BLaER1 (cell line): ENCODE measurements around the gene CPSF4.

Experiments
- H3K27ac ChIP-seq: shearing (Covaris generic); formaldehyde crosslinking; 2 replicates; pipeline ENCODE4 v1.8.1; 2022
- H3K27me3 ChIP-seq: shearing (Covaris generic); formaldehyde crosslinking; 2 replicates; pipeline ENCODE4 v1.8.1; 2022
- H3K36me3 ChIP-seq: shearing (Covaris generic); formaldehyde crosslinking; 2 replicates; pipeline ENCODE4 v1.8.1; 2022
- H3K4me1 ChIP-seq: shearing (Covaris generic); formaldehyde crosslinking; 2 replicates; pipeline ENCODE4 v1.8.1; 2022
- H3K4me2 ChIP-seq: shearing (Covaris generic); formaldehyde crosslinking; 2 replicates; pipeline ENCODE4 v1.8.1; 2022
- H3K4me3 ChIP-seq: shearing (Covaris generic); formaldehyde crosslinking; 2 replicates; pipeline ENCODE4 v1.8.1; 2022
- H3K9ac ChIP-seq: shearing (Covaris generic); formaldehyde crosslinking; 2 replicates; pipeline ENCODE4 v1.8.1; 2022
- H3K9me3 ChIP-seq: shearing (Covaris generic); formaldehyde crosslinking; 2 replicates; pipeline ENCODE4 v1.8.1; 2022
- H4K20me1 ChIP-seq: shearing (Covaris generic); formaldehyde crosslinking; 2 replicates; pipeline ENCODE4 v1.8.1; 2022
- Cebpa-rat ChIP-seq: shearing (Covaris generic); IDR thresholded peaks from 2 replicates; pipeline ENCODE4 v1.8.1; 2022

Gene CPSF4

GRCh38 chr7:99457650-99458493, 19.1 kb downstream of the CPSF4 start:
- Histone ChIP-seq H3K4me1 (peaks cover 13% of the 10 kb centered on the region), H3K9ac (peak overlapping the region; percentile 45; the same call in 1 of the 2 replicates), H3K4me3 (no peak overlapping the region), H3K9me3 (no peaks in the 10 kb centered on the region), H3K27me3 (no peaks in the 10 kb centered on the region), H3K27ac (no peak overlapping the region), H3K4me2 (no peak overlapping the region), H3K36me3 (peaks cover 100% of the 10 kb centered on the region), H4K20me1 (peaks cover 100% of the 10 kb centered on the region)
- TF ChIP-seq Cebpa-rat, result no peak

DNA sequence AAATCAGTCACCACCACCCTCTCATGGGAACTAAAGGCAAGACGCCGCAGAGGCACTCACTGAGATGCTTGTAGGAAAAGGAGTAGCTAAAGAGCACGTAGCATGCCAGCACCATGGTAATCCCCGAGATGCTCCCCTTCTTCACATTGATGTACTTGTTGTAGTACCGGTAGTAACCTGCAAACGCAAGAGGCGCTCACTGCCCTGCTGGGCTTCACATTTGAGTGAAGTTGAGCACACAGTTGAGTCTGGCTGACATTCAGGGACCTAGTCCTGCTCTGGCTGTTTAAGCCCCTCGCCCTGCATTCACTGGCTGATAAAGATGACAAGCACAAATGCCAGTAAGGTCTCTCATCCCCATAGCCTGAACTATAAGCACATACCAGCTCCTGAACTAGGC, 20.3 kb downstream of the CPSF4 start:
- Histone ChIP-seq H4K20me1 (peaks cover 99% of the 10 kb centered on the region), H3K9ac (no peak overlapping the region), H3K4me3 (no peak overlapping the region), H3K4me2 (no peak overlapping the region), H3K4me1 (peaks cover 25% of the 10 kb centered on the region), H3K36me3 (peaks cover 100% of the 10 kb centered on the region), H3K27me3 (no peaks in the 10 kb centered on the region), H3K9me3 (no peaks in the 10 kb centered on the region), H3K27ac (no peak overlapping the region)
- no peak for TF ChIP-seq Cebpa-rat

DNA sequence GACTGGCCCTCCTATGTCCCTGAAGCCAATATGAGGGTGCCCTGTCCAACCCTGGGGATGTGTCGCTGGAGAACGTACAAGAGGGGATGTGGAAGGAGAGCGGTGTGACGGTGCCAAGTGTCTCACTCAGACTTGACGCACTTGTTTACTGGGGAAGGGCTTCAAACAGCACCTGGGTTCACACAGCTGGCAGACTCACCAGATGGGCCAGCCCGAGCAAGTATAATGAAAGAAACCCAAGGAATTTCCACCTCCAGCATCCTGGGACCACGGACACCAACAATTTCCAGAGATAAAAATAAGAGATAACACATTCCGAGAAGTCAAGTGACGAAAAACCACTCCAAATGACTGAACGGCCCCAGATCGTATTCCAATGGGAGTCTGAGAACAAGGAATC, 21.9 kb downstream of the CPSF4 start:
- H3K4me1 ChIP-seq, result peaks cover 39% of the 10 kb centered on the region
- peaks cover 91% of the 10 kb centered on the region for H3K36me3 ChIP-seq
- H3K4me2 ChIP-seq, result no peak overlapping the region
- no peaks in the 10 kb centered on the region for H3K9me3 ChIP-seq
- TF ChIP-seq Cebpa-rat, result no peak
- no peak overlapping the region for H3K9ac ChIP-seq
- H3K27ac ChIP-seq, result no peak overlapping the region
- H4K20me1 ChIP-seq, result peaks cover 84% of the 10 kb centered on the region
- H3K27me3 ChIP-seq, result no peaks in the 10 kb centered on the region
- no peak overlapping the region for H3K4me3 ChIP-seq

DNA sequence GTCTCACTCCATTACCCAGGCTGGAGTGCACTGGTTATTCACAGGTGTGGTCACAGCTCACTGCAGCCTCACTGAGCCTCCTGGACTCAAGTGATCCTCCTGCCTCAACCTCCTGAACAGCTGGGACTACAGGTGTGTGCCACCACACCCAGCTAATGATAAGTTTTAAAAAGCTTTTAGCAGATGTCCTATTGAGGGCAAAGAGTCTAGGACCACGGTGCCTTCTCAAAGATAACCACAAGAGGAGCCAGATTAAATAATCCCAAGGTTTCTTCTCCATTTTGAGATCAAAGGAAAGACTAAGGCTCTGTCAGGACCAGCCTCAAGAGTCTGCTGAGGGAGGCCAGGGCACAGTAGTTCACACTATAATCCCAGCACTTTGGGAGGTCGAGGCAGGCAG, 22.5 kb downstream of the CPSF4 start:
- peaks cover 85% of the 10 kb centered on the region for H3K36me3 ChIP-seq
- peaks cover 40% of the 10 kb centered on the region for H3K4me1 ChIP-seq
- H3K4me2 ChIP-seq, result no peak overlapping the region
- no peak overlapping the region for H3K4me3 ChIP-seq
- H3K27ac ChIP-seq, result no peak overlapping the region
- H4K20me1 ChIP-seq, result peaks cover 78% of the 10 kb centered on the region
- no peak overlapping the region for H3K9ac ChIP-seq
- H3K27me3 ChIP-seq, result no peaks in the 10 kb centered on the region
- TF ChIP-seq Cebpa-rat, result no peak
- no peaks in the 10 kb centered on the region for H3K9me3 ChIP-seq

GRCh38 chr7:99465421-99465768, 26.7 kb downstream of the CPSF4 start:
- H3K9ac ChIP-seq, result peak overlapping the region; percentile 96
- H3K27ac ChIP-seq, result peak overlapping the region; percentile 93
- peaks cover 36% of the 10 kb centered on the region for H4K20me1 ChIP-seq
- no peak for TF ChIP-seq Cebpa-rat
- H3K36me3 ChIP-seq, result peaks cover 44% of the 10 kb centered on the region
- H3K4me3 ChIP-seq, result peak overlapping the region; percentile 91
- H3K4me2 ChIP-seq, result peak overlapping the region; percentile 84
- no peaks in the 10 kb centered on the region for H3K27me3 ChIP-seq
- peaks cover 39% of the 10 kb centered on the region for H3K4me1 ChIP-seq
- H3K9me3 ChIP-seq, result no peaks in the 10 kb centered on the region

DNA sequence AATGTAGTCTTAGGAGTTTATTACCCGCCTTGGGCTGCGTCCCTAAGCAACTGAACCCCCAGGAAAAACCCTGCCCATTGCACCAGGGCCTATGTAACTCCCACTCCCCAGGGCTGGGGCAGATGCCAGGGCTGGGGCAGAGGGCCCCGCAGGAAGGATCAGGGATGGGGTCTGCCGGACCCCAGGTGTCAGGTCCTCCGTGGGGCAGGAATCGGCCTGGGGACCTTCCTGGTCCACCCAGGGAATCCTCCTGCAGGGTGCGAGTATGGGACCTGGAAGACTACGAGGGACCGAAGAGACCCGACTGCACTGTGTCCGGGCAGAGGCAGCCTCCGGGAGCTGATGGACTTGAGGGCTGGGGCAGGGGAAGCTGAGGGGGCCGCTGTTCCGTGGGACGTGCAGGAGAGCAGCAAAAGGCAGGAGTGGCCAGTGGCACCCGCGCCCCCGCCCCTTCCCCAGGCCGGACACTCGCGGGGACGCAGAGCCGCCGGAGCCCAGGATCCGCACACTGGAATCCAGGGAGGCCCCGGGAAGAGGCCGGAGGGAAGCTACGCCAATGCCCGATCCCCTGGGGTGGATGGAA, 29.7 kb downstream of the CPSF4 start:
- Histone ChIP-seq H3K9me3 (no peaks in the 10 kb centered on the region), H3K4me3 (no peak overlapping the region), H3K27me3 (no peaks in the 10 kb centered on the region), H3K36me3 (peaks cover 13% of the 10 kb centered on the region), H3K4me1 (peaks cover 33% of the 10 kb centered on the region), H3K27ac (no peak overlapping the region), H3K9ac (no peak overlapping the region), H3K4me2 (no peak overlapping the region), H4K20me1 (peaks cover 6% of the 10 kb centered on the region)
- no peak for TF ChIP-seq Cebpa-rat

DNA sequence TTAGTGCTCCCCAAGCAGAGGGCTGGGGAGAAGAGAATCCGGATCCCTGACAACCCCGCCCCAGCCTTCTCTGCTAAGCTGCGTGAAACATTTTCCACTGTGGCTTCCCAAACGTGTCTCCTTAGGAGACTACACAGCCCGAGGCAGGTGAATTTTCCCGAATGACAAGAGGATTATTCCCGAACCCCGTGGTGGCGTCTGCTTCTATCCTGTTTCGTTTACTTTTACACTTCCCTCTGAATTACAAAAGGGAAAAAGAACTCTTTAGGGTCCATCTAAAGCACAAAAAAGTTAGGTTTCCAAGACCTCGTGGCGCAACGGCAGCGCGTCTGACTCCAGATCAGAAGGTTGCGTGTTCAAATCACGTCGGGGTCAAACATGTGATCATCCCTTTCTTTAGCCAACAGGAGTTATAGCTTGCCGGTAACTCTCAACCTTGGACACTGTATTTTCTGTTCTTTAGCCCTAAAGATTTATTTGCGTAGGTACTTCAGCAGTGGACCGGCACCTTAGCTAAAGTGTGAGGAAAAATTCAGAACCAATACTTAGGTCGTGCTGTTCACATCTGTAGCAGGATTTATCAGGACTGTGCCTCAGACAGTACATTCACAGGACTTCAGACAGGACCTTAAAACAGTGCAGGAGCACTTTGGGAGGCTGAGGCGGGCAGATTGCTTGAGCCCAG, 30.8 kb downstream of the CPSF4 start:
- H3K4me3 ChIP-seq, result no peak overlapping the region
- no peak overlapping the region for H3K4me2 ChIP-seq
- H4K20me1 ChIP-seq, result 0 out of 2 replicates have a peak, but pooled peaks cover 1% of the 10 kb centered on the region
- H3K4me1 ChIP-seq, result peaks cover 33% of the 10 kb centered on the region
- H3K36me3 ChIP-seq, result peaks cover 2% of the 10 kb centered on the region; the same call in 1 of the 2 replicates
- no peak overlapping the region for H3K9ac ChIP-seq
- TF ChIP-seq Cebpa-rat, result no peak
- no peaks in the 10 kb centered on the region for H3K27me3 ChIP-seq
- no peak overlapping the region for H3K27ac ChIP-seq
- no peaks in the 10 kb centered on the region for H3K9me3 ChIP-seq

DNA sequence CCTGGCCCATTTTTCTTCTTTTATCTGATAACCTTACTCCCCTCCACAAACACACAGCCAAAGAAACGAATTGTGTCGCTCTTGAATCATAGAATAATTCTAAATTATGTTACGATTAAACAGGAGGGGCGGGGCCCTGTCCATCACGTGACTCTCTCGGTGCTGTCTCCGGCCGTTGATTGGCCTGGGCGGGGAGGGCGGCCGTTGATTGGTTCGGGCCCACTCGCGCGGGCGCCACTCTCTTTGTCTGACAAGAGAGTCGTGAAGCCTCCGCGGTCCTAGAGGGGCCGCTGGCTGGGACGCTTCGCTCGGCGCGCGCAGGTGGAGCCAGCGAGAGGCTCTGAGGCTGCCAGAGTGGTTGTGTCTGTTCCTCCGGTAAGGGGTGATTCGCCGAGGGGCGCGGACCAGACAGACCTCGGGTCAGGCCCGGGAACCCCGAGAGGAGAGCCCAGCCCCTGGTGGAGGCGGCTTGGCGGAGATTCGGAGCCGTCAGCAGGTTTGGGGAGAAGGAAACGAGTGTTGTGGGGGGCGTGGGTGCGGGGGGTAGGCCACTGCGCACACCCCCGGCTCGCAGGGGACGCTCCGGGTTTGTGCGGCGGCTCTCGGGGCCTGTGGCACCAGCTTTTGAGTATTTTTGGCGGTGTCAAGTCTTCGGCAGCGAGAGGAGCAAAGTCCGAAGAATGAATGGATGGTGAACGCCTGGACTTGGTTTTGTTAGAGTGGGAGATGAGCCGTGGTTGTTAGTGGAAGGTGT, 34.0 kb downstream of the CPSF4 start, which contains the start of gene ZNF789:
ZNF789 (plus strand) TSS at position 330 of the 754 bp plus-strand sequence. CDS start 3,567 bp downstream, outside the sequence.
- no peak for TF ChIP-seq Cebpa-rat
- H3K4me3 ChIP-seq, result peak within 1 kb of the TSS; percentile 85
- H3K4me1 ChIP-seq, result peaks cover 28% of the 10 kb centered on the region
- H3K36me3 ChIP-seq, result peaks cover 26% of the 10 kb centered on the region
- H3K9me3 ChIP-seq, result no peaks in the 10 kb centered on the region
- H4K20me1 ChIP-seq, result peaks cover 21% of the 10 kb centered on the region
- H3K4me2 ChIP-seq, result peak within 1 kb of the TSS; percentile 91
- H3K27me3 ChIP-seq, result no peaks in the 10 kb centered on the region
- peak within 1 kb of the TSS; percentile 86 for H3K27ac ChIP-seq
- peak within 1 kb of the TSS; percentile 84 for H3K9ac ChIP-seq

DNA sequence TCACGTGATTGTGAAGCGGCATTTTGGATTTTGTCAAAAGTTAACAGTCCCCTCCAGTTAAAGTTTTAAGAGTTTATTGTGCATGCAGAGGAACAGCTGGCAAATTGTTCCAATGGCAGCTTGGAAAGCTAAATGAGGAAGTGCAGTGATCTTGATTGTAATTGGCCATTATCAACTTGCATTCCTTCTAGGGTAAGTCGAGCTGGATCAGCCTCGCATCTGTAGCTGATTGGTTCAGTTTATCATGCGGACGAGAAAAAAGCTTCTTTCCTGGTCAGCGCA, 34.5 kb downstream of the CPSF4 start:
- peaks cover 26% of the 10 kb centered on the region for H4K20me1 ChIP-seq
- peaks cover 31% of the 10 kb centered on the region for H3K36me3 ChIP-seq
- H3K9me3 ChIP-seq, result no peaks in the 10 kb centered on the region
- peak overlapping the region; percentile 84 for H3K9ac ChIP-seq
- H3K4me3 ChIP-seq, result peak overlapping the region; percentile 85
- peaks cover 28% of the 10 kb centered on the region for H3K4me1 ChIP-seq
- H3K4me2 ChIP-seq, result peak overlapping the region; percentile 91
- no peaks in the 10 kb centered on the region for H3K27me3 ChIP-seq
- no peak for TF ChIP-seq Cebpa-rat
- peak overlapping the region; percentile 86 for H3K27ac ChIP-seq
